GM12801 (cell line): ENCODE results near the gene PCAT7.

Experiments
- TF ChIP-seq, protein P1 (sequence below): IDR thresholded peaks from one replicate; pipeline ENCODE4 v1.5.1; 2011; ENCODE audit warnings: control low read depth; ENCODE audit not compliant: insufficient read length; ENCODE audit errors: extremely low read depth

PCAT7 gene

DNA sequence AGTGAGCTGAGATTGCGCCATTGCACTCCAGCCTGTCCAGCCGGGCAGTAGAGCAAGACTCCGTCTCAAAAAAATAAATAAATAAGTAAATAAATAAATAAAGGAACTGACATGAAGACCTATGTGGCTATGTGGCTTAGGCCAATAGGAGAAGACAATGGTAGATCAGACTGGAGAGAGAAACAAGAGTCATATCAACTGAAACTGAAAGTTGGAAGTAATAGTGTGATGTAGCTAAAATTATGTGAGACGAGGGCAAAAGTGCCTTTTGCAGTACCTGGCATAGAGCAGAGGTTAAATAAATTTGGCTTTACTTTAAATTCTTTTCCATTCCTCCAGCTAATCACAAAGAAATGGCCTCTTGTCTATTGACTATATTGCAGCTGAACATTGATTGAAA lies 31.4 kb downstream of the PCAT7 start:
- TF ChIP-seq, protein P1, sequence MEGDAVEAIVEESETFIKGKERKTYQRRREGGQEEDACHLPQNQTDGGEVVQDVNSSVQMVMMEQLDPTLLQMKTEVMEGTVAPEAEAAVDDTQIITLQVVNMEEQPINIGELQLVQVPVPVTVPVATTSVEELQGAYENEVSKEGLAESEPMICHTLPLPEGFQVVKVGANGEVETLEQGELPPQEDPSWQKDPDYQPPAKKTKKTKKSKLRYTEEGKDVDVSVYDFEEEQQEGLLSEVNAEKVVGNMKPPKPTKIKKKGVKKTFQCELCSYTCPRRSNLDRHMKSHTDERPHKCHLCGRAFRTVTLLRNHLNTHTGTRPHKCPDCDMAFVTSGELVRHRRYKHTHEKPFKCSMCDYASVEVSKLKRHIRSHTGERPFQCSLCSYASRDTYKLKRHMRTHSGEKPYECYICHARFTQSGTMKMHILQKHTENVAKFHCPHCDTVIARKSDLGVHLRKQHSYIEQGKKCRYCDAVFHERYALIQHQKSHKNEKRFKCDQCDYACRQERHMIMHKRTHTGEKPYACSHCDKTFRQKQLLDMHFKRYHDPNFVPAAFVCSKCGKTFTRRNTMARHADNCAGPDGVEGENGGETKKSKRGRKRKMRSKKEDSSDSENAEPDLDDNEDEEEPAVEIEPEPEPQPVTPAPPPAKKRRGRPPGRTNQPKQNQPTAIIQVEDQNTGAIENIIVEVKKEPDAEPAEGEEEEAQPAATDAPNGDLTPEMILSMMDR = no peak

DNA sequence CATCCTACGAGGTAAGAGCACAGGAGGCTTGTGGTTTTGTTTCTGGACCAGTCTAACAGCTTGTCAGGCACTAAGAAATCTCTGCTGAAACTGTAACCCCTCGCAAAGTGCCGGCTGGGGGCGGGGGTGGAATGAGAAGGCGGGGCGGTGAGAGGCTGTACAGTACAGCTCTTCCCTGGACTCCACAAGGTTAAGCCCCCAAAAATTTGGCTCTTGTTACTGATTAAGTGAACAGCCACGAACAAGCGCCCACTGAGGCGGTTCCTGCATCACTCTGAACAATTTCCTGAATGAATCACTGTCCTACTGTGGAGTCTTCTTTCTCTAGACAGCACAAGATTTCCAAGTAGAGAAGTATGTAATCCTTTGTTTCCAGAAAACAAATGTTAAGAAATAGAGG lies 31.9 kb downstream of the PCAT7 start:
- TF ChIP-seq, protein P1 = no peak

DNA sequence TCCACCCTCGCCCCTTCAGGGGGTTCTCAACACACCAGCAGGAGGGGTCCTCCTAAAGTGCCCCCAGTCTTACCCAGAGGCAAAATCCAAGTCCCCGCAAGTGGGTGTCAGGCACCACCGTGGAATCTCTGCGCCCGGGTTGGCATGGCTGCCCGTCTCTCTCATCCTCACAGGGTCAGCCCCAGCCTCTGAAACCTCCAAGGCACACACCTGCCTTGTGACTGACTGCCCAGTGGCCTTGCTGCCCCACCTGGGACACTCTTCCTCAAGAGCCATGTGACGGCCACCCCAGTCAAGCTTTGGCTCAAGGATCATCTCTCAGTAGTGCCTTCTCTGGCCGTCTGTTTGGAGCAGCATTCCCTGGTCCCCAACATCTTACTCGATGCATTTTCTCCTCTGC lies 33.8 kb downstream of the PCAT7 start:
- TF ChIP-seq, protein P1 = no peak

DNA sequence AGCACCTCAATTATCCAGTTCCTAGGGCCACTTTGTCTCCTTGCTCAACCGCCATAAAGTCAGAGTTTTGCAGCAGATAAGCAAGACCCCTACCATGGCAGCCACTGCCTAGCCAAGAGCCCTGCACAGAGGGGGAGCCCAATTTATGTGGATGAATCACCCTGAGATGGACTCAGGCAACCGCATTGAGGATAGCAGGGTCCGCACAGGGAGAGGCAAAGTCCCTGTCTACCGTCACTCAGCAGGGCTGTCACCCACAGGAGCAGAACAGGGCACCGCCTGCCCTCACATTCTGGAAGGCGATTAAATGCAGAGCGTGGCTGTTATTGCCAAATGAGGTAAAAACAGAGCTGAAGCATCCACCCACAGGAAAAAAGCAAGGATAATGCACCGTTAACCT lies 37.0 kb downstream of the PCAT7 start:
- TF ChIP-seq, protein P1 = no peak

DNA sequence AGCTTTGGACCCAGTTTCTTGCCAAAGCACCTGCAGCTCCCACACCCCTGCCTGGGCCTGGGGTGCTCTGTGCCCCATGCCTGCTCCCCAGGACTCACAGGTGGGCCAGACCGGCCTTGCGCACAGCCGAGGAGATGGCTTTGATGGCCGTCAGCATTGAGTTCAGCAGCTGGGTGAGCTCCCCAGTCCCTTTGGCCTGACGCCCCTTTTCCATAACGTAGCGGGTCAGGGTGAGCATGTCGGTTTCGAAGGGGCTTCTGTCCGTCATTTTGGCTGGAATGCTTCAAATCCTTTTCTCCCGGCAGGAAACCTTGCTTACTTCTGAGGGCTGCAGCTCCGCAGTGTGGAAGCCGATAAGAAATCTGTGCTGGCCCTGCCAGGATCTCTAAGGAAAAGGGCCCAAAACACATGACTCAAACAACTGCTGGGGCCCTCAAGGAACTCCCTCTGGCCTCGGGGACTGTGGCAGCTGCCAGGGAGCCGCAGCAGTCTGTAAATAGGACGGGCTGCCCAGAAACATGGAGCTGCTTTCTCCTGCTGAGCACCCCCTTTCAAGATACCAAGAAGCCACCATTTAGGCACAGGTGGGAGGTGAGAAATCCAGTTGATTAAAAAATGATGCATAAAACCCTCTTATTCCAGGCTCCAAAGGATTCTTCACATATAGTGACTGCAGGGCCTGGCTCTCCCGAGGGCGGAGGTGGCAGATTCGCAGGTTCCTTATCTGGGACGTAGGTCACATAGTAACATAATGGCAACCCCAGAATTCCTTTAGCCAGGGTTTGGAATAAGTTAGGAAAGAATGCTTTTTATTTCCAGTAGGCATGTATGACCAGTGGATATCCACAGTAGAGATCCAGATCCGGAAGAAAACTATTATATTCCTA lies 38.8 kb downstream of the PCAT7 start, which contains the start of gene FBP2:
Gene FBP2, minus strand, starts transcription at position 366 of the 887 bp plus-strand sequence. Its CDS starts 98 bp downstream, at position 268.
- TF ChIP-seq, protein P1 = no peak

DNA sequence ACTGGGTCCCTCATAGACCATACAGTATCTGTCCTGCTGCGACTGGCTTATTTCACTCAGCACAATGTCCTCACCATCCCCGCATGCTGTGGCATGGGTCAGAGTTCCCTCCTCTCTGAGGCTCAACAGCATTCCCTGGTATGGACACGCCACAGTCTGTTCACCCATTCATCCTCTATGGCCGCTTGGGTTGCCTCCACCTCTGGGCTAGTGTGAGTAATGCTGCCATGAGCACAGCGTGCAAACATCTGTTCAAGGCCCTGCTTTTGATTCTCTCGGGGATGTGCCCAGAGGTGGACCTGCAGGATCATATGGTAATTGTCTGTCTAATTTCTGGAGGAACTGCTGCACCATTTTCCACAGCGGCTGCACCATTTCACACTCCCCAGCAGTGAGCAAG lies 44.2 kb downstream of the PCAT7 start:
- TF ChIP-seq, protein P1 = no peak

DNA sequence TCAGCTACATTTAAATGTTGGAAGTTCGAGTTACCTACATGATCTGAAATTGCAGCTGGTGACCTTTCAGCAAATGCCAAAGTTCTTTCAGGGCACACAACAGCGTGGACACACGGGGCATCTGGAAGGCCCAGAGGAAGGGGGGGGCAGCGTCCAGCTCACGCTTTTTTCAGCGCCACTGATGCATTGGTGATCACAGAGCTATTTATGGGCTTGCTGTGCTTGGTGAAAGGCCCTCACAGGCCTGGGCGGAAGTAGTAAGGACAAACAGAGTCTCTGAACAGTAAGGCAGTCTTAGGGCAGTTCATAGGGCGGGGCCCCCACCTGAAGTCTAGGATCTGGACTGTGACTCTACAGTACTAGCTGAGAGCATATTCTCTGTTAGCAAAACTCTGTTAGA lies 45.4 kb downstream of the PCAT7 start:
- TF ChIP-seq, protein P1 = no peak
